NCI-H146 treated with DMSO at 0.1 percent for 48 hours (cell line): ENCODE measurements around the gene SEC16A.
"Not testable (repeated sequence)": the region's sequence is repeated elsewhere in the genome, so short reads cannot be mapped to it uniquely, and the experiment has no call there.

Source experiments
- DNase-seq: peaks from one replicate; lab custom pipeline; 2025; ENCODE audit not compliant: unreplicated experiment; lab: John Stamatoyannopoulos, UW

The SEC16A gene

GRCh38 chr9:136441191-136441680, 41.6 kb downstream of the SEC16A start:
- DNase-seq, result no peak

- no peak for DNase-seq
Measured at GRCh38 chr9:136439481-136440408, 43.1 kb downstream of the SEC16A start, which contains the start of gene INPP5E. Gene INPP5E (minus strand): TSS chr9:136439845. CDS start chr9:136439419, 426 bp downstream.

GRCh38 chr9:136438548-136439480, 44.0 kb downstream of the SEC16A start:
- DNase-seq, result no peak

GRCh38 chr9:136437839-136438547, 44.8 kb downstream of the SEC16A start:
- no peak for DNase-seq

GRCh38 chr9:136437430-136437829, 45.4 kb downstream of the SEC16A start:
- DNase-seq, result no peak

- no peak for DNase-seq
Measured at GRCh38 chr9:136436055-136436634, 46.7 kb downstream of the SEC16A start.

- no peak for DNase-seq
Measured at GRCh38 chr9:136434580-136435169, 48.2 kb downstream of the SEC16A start.

- DNase-seq, result no peak
Measured at GRCh38 chr9:136433849-136434579, 48.8 kb downstream of the SEC16A start.

GRCh38 chr9:136433043-136433715, 49.7 kb downstream of the SEC16A start:
- DNase-seq, result no peak

- no peak for DNase-seq
Measured at GRCh38 chr9:136432591-136432990, 50.2 kb downstream of the SEC16A start.

GRCh38 chr9:136431782-136432350, 51.0 kb downstream of the SEC16A start:
- no peak for DNase-seq

- no peak for DNase-seq
Measured at GRCh38 chr9:136430588-136431234, 52.1 kb downstream of the SEC16A start.

GRCh38 chr9:136429683-136430491, 53.0 kb downstream of the SEC16A start:
- DNase-seq, result no peak

- no peak for DNase-seq
Measured at GRCh38 chr9:136429075-136429628, 53.7 kb downstream of the SEC16A start.

- DNase-seq, result no peak
Measured at GRCh38 chr9:136426787-136427186, 56.1 kb downstream of the SEC16A start.

- not testable (repeated sequence) for DNase-seq
Measured at GRCh38 chr9:136425367-136425766, 57.5 kb downstream of the SEC16A start.
